GM20000 (cell line): ENCODE results near the gene UBA1.

Experiments
- DNase-seq: peaks from one replicate; pipeline ENCODE4 v3.0.0; 2012; ENCODE audit warnings: low spot score
- CTCF ChIP-seq: IDR thresholded peaks from 2 replicates; pipeline ENCODE4 v1.5.1; 2012; ENCODE audit warnings: mild to moderate bottlenecking, control low read depth; ENCODE audit errors: extremely low read depth, missing control alignments

UBA1 gene

GRCh38 chrX:47232197-47232802 lies 38.7 kb downstream of the UBA1 start:
- no peak for TF ChIP-seq CTCF
- DNase-seq = no peak

DNA sequence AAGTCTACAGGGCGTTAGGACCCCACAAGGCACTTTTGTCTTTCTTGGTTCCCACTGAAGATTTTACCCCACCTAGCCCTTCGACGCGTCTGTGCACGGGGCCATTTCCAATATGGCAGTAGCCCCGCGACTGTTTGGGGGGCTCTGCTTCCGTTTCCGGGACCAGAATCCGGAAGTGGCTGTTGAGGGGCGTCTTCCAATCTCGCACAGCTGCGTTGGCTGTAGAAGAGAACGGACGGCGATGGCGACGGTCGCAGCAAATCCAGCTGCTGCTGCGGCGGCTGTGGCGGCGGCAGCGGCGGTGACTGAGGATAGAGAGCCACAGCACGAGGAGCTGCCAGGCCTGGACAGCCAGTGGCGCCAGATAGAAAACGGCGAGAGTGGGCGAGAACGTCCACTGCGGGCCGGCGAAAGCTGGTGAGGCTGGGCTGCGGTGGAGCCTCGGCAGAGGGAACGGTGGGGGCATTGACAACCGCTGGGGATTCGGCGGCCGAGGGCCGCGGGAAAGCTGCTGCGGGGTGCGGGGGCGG lies 39.2 kb downstream of the UBA1 start, which contains the start of gene USP11:
USP11 (plus strand) TSS at position 207 of the 530 bp plus-strand sequence; CDS start at position 242, 35 bp downstream.
- no peak for TF ChIP-seq CTCF
- DNase-seq = peak; percentile 56

DNA sequence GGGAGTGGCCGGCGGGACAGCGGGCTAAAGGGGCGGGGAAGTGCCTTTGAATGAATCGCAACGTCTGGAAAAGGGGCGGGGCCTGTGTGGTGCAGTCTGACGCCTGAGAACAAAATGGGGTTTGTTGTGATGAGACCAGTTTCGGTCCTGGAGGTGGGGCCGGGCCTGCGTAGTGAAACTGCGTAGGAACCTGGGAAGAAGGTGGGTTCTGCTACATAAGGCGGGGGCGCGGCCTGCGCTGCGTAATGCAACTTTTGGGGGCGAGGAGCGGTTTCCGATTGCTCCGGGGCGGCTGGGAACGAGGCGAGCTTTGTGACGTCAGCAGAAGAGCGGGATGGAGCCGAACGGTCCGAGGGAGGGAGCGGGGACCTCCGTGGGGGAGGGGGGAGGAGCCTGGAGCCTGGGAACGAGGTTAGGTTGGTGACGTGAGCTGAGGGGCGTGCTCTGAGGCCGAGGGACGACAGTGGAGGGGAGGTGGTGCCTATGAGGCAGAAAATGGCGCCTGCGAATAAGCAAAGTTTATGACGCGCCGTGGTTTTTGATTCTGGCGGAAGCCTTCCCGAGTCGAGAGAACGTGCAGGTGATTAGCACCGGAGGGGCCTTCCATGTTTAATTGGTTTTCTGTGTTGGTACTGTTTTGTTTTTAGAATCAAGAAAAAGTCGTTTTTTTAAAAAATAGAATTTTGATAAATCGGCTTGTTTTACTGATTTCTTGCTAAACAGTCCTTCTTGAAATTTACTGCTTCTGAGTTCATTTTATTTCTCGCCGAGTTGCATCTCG lies 39.9 kb downstream of the UBA1 start:
- no peak for TF ChIP-seq CTCF
- peak; percentile 87 for DNase-seq

DNA sequence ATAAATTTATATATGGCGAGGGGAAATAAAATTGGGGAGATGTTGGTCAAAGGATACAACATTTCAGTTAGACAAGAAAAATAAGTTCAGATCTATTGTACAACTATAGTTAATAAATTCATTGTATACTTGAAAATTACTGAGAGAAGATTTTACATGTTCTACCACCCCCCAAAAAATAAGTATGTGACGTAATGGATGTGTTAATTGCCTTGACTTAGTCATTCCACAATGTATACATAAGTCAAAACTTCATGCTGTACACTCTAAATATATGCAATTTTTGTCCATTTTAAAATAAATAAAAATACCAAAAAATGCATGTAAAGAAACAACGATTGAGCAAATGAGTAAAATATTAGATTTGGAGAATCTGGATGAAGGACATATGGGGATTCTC lies 41.0 kb downstream of the UBA1 start:
- DNase-seq = no peak
- TF ChIP-seq CTCF = no peak

DNA sequence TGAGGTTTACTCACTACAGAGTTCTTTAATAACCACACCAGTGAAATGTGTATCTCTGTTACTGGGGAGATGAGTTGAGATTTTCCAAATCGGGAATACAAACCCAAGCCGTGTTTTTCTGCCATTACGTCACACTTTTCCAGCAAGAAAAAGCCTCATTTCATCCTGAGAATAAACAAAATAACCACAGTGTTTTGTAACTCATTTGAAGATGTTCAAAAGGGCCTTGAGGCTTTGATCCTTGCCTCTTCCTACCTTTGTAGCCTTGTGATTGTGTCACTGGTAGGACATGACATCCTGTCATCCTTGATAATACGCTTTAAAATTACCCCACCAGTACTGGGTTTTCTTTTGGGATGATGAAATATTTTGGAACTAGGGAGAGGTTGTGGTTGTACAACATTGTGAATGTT lies 42.1 kb downstream of the UBA1 start:
- no peak for TF ChIP-seq CTCF
- DNase-seq = no peak

- no peak for TF ChIP-seq CTCF
- DNase-seq = no peak
Observed at GRCh38 chrX:47239199-47239598, 45.6 kb downstream of the UBA1 start.

GRCh38 chrX:47239898-47240545 lies 46.4 kb downstream of the UBA1 start:
- DNase-seq = no peak
- no peak for TF ChIP-seq CTCF
